ENCODE measurements around the gene IFITM1.
"Not testable (repeated sequence)": the region's sequence is repeated elsewhere in the genome, so short reads cannot be mapped to it uniquely, and the experiment has no call there.

GRCh38 chr11:349270-349954 lies 35.6 kb downstream of the IFITM1 start:
- not testable (repeated sequence) for TF ChIP-seq MLX (CRISPR knock-in tag; IDR thresholded peaks at IDR 0.05); CBFB (CRISPR knock-in tag; IDR thresholded peaks at IDR 0.05; ENCODE audit: low read depth)
